Measurements from ENCODE around the gene CREB5.

GRCh38 chr7:28641752-28642545 lies 229.6 kb downstream of the CREB5 start:
- TF ChIP-seq OSR1 (CRISPR knock-in tag; IDR thresholded peaks at IDR 0.05) (no peak), ZFP30 (CRISPR knock-in tag; IDR thresholded peaks at IDR 0.05) (no peak), RARB (CRISPR knock-in tag; IDR thresholded peaks at IDR 0.05) (no peak), ZFP3 (CRISPR knock-in tag; IDR thresholded peaks at IDR 0.05) (no peak), ZNF565 (CRISPR knock-in tag; conservative IDR thresholded peaks at IDR 0.05; ENCODE audit: low read depth) (no peak), BACH2 (CRISPR knock-in tag; IDR thresholded peaks at IDR 0.05; ENCODE audit: borderline replicate concordance) (no peak), ZC3H10 (CRISPR knock-in tag; IDR thresholded peaks at IDR 0.05) (no peak), PATZ1 (CRISPR knock-in tag; IDR thresholded peaks at IDR 0.05; ENCODE audit: borderline replicate concordance) (no peak), PPARA (CRISPR knock-in tag; IDR thresholded peaks at IDR 0.05; ENCODE audit: borderline replicate concordance) (no peak), ESRRG (CRISPR knock-in tag; IDR thresholded peaks at IDR 0.05) (no peak), CSRNP3 (CRISPR knock-in tag; IDR thresholded peaks at IDR 0.05) (no peak), POU6F1 (CRISPR knock-in tag; IDR thresholded peaks at IDR 0.05; ENCODE audit: borderline replicate concordance, low read depth) (no peak), GLIS3 (CRISPR knock-in tag; IDR thresholded peaks at IDR 0.05) (no peak)

All from SK-N-SH treated with all-trans-retinoic acid at 6 μM for 48 hours (cell line).